Stimulated activated naive CD8-positive, alpha-beta T cell treated with anti-CD3 and anti-CD28 coated beads, Interleukin-15, Interleukin-2, amounts not matched to agents 100 U/mL and 50 U/mL, for 24 hours (primary cell): Measurements from ENCODE around the gene NINJ2.
"Not testable (repeated sequence)": the region's sequence is repeated elsewhere in the genome, so short reads cannot be mapped to it uniquely, and the experiment has no call there.

ENCODE experiments used
- ATAC-seq: fragments of 150-1000 bp; cut with Tn5 transposase; one replicate; pipeline ENCODE4 v1.10.0; 2021
- DNase-seq: peaks from one replicate; pipeline ENCODE4 v3.0.0; 2021

Gene NINJ2

GRCh38 chr12:663293-663871 lies at the start of gene NINJ2:
Gene NINJ2 (minus strand): TSS chr12:663445. CDS start chr12:663360, 85 bp downstream.
- peak; percentile 50 for ATAC-seq
- no peak for DNase-seq

- no peak for ATAC-seq
- no peak for DNase-seq
Measured at GRCh38 chr12:712172-712863, 49.1 kb upstream of the NINJ2 start.

- no peak for DNase-seq
- ATAC-seq: no peak
Measured at GRCh38 chr12:709455-710020, 46.3 kb upstream of the NINJ2 start.

- ATAC-seq, DNase-seq: not testable (repeated sequence)
Measured at GRCh38 chr12:708084-708483, 44.8 kb upstream of the NINJ2 start.

- DNase-seq (no peak), ATAC-seq (no peak)
Measured at GRCh38 chr12:704516-705242, 41.4 kb upstream of the NINJ2 start.

GRCh38 chr12:701896-702539 lies 38.8 kb upstream of the NINJ2 start:
- DNase-seq: no peak
- no peak for ATAC-seq

GRCh38 chr12:700016-700415 lies 36.8 kb upstream of the NINJ2 start:
- DNase-seq (no peak), ATAC-seq (no peak)

GRCh38 chr12:698222-698621 lies 35.0 kb upstream of the NINJ2 start:
- not testable (repeated sequence) for ATAC-seq, DNase-seq

GRCh38 chr12:697481-697880 lies 34.2 kb upstream of the NINJ2 start:
- ATAC-seq (no peak), DNase-seq (no peak)

GRCh38 chr12:694734-695503 lies 31.7 kb upstream of the NINJ2 start:
- ATAC-seq (no peak), DNase-seq (no peak)

- no peak for ATAC-seq
Measured at GRCh38 chr12:693934-694533, 30.8 kb upstream of the NINJ2 start.

GRCh38 chr12:692274-692673 lies 29.0 kb upstream of the NINJ2 start:
- ATAC-seq (no peak), DNase-seq (no peak)

More at GRCh38 chr12:693934-694533, 30.8 kb upstream of the NINJ2 start:
- no peak for DNase-seq

GRCh38 chr12:690466-690865 lies 27.2 kb upstream of the NINJ2 start:
- no peak for ATAC-seq
- no peak for DNase-seq

- peak; percentile 96 for ATAC-seq
- DNase-seq: peak; percentile 67
Measured at GRCh38 chr12:685388-685787, 22.1 kb upstream of the NINJ2 start.

- ATAC-seq (no peak), DNase-seq (no peak)
Measured at GRCh38 chr12:684416-684815, 21.2 kb upstream of the NINJ2 start.

- peak; percentile 14 for ATAC-seq
- no peak for DNase-seq
Measured at GRCh38 chr12:681568-682256, 18.5 kb upstream of the NINJ2 start.

GRCh38 chr12:678747-679712 lies 15.8 kb upstream of the NINJ2 start:
- ATAC-seq (no peak), DNase-seq (peak; percentile 41)

GRCh38 chr12:675562-675961 lies 12.3 kb upstream of the NINJ2 start:
- ATAC-seq (no peak), DNase-seq (no peak)

- peak; percentile 80 for DNase-seq
- ATAC-seq: peak; percentile 98
Measured at GRCh38 chr12:674272-674781, 11.1 kb upstream of the NINJ2 start.
